Measurements from ENCODE around the gene ATP6V1E1.
A peak's percentile ranks its signal among the peaks of the same experiment; 100 is the strongest.

ATP6V1E1 gene

GRCh38 chr22:17606496-17606895, 22.1 kb downstream of the ATP6V1E1 start:
- Mint-ChIP-seq H3K27me3 (no peaks in the 10 kb centered on the region), H3K27ac (no peak overlapping the region), H3K4me3 (no peak overlapping the region), H3K9me3 (no peaks in the 10 kb centered on the region), H3K4me1 (no peaks in the 10 kb centered on the region)
- no peak for ATAC-seq
- no peak for DNase-seq

DNA sequence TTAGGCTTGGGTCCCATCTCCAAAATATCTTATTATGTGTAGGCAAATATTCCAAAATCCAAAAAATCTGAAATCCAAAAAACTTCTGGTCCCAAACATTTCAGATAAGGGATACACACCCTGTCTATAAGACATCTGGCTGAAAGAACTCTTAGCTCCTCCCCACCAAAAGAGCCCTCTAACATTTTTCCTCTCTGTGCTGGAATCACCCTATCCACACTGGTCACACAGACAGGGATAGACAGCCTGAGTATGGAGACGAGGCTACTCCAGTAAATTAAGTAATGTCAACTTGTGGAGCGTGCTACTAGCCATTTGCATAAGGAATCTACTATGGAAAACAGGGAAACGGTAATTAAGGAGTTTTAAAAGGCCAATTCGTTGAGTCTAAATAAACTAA, 24.9 kb downstream of the ATP6V1E1 start:
- Mint-ChIP-seq H3K27me3 (no peaks in the 10 kb centered on the region), H3K27ac (no peak overlapping the region), H3K4me3 (no peak overlapping the region), H3K4me1 (no peaks in the 10 kb centered on the region), H3K9me3 (no peaks in the 10 kb centered on the region)
- DNase-seq (no peak), ATAC-seq (no peak)

DNA sequence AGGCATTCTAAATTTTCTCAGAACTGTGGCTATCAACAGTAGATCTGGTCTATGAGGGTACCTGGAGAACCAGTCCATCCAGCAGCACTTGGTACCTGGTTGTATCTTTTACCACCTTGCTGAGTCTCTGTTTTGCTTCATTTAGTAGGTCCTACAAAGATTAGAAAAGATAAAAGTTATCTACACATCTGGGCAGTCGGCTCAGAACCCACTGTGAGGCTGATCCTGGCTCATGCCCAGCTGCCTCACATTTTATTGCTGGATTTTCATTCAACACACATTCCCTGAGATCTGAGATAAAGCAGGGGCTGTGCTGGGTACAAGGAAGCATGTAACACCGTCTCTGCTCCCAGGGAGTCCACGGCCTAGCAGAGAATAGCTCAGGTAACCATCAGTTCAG, 27.5 kb downstream of the ATP6V1E1 start:
- ATAC-seq (no peak), DNase-seq (no peak)
- Mint-ChIP-seq H3K4me3 (no peak overlapping the region), H3K4me1 (no peaks in the 10 kb centered on the region), H3K9me3 (no peaks in the 10 kb centered on the region), H3K27me3 (no peaks in the 10 kb centered on the region), H3K27ac (peak overlapping the region in 1 of 2 donors; percentile 71)

- Mint-ChIP-seq H3K9me3 (no peaks in the 10 kb centered on the region), H3K4me1 (no peaks in the 10 kb centered on the region), H3K27me3 (no peaks in the 10 kb centered on the region), H3K27ac (no peak overlapping the region), H3K4me3 (no peak overlapping the region)
- DNase-seq: no peak
- no peak for ATAC-seq
These were observed 30.2 kb downstream of the ATP6V1E1 start for GRCh38 chr22:17598318-17598717.

- Mint-ChIP-seq H3K27ac (no peak overlapping the region), H3K9me3 (no peaks in the 10 kb centered on the region), H3K4me1 (no peaks in the 10 kb centered on the region), H3K27me3 (no peaks in the 10 kb centered on the region), H3K4me3 (no peak overlapping the region)
- ATAC-seq (no peak), DNase-seq (no peak)
These were observed 31.3 kb downstream of the ATP6V1E1 start for GRCh38 chr22:17597217-17597616.

- no peak overlapping the region for H3K4me3 Mint-ChIP-seq
- no peaks in the 10 kb centered on the region for H3K9me3 Mint-ChIP-seq
- H3K27ac Mint-ChIP-seq: no peak overlapping the region
- ATAC-seq: no peak
- no peaks in the 10 kb centered on the region for H3K4me1 Mint-ChIP-seq
- no peaks in the 10 kb centered on the region for H3K27me3 Mint-ChIP-seq
- DNase-seq: no peak
These were observed 32.3 kb downstream of the ATP6V1E1 start for GRCh38 chr22:17596226-17596625.

GRCh38 chr22:17592201-17592600, 36.3 kb downstream of the ATP6V1E1 start:
- H3K4me3 Mint-ChIP-seq: no peak overlapping the region
- no peak overlapping the region for H3K27ac Mint-ChIP-seq
- no peaks in the 10 kb centered on the region for H3K9me3 Mint-ChIP-seq
- ATAC-seq: no peak
- H3K4me1 Mint-ChIP-seq: no peaks in the 10 kb centered on the region
- no peak for DNase-seq
- no peaks in the 10 kb centered on the region for H3K27me3 Mint-ChIP-seq

DNA sequence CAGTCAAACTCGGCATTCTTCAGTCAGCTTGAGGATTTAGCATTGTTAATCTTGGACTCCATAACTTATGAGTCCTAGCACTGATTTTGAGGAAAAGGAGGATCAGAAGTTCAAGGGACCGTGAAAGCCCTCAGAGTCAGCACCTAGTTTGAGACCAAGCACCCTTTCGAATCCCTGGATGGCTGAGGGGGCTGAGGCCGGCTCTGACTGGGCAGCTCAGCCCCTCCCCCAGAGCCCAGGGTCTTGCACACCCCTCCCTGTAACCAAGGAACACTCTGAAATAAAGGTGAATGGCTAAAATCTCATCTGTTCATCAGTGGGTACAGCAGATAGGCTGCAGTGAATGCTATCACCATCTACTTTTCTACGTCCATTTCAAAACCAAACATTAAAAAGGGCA, 38.0 kb downstream of the ATP6V1E1 start:
- H3K27me3 Mint-ChIP-seq: no peaks in the 10 kb centered on the region
- no peak overlapping the region for H3K4me3 Mint-ChIP-seq
- no peaks in the 10 kb centered on the region for H3K9me3 Mint-ChIP-seq
- no peak for DNase-seq
- no peaks in the 10 kb centered on the region for H3K4me1 Mint-ChIP-seq
- ATAC-seq: no peak
- no peak overlapping the region for H3K27ac Mint-ChIP-seq

GRCh38 chr22:17589810-17590375, 38.7 kb downstream of the ATP6V1E1 start:
- H3K9me3 Mint-ChIP-seq: no peaks in the 10 kb centered on the region
- H3K4me3 Mint-ChIP-seq: no peak overlapping the region
- ATAC-seq (no peak), DNase-seq (no peak)
- no peaks in the 10 kb centered on the region for H3K4me1 Mint-ChIP-seq
- no peak overlapping the region for H3K27ac Mint-ChIP-seq
- H3K27me3 Mint-ChIP-seq: no peaks in the 10 kb centered on the region

DNA sequence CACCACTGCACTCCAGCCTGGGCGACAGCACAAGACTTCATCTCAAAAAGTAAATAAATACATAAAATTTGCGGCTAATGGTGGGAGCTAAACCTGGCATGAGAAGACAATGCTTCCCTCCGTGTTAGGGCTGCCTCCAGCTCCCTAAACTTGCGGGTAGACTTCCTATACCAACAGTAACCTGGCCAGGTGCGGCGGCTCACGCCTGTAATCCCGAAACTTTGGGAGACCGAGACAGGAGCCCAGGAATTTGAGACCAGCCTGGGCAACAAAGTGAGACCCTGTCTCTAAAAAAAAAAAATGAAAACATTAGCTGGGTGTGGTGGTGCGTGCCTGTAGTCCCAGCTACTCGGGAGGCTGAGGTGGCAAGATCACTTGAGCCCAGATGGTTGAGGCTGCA, 39.9 kb downstream of the ATP6V1E1 start:
- Mint-ChIP-seq H3K27me3 (no peaks in the 10 kb centered on the region), H3K9me3 (no peaks in the 10 kb centered on the region), H3K4me1 (no peaks in the 10 kb centered on the region), H3K4me3 (no peak overlapping the region), H3K27ac (peak overlapping the region in 1 of 2 donors; percentile 59)
- no peak for DNase-seq
- ATAC-seq: no peak

- H3K4me1 Mint-ChIP-seq: no peaks in the 10 kb centered on the region
These were observed 40.9 kb downstream of the ATP6V1E1 start for GRCh38 chr22:17587629-17588028.

GRCh38 chr22:17586831-17587440, 41.6 kb downstream of the ATP6V1E1 start:
- ATAC-seq: no peak
- Mint-ChIP-seq H3K9me3 (no peaks in the 10 kb centered on the region), H3K27me3 (no peaks in the 10 kb centered on the region), H3K27ac (peak overlapping the region in 1 of 2 donors; percentile 89), H3K4me3 (no peak overlapping the region), H3K4me1 (no peaks in the 10 kb centered on the region)
- no peak for DNase-seq

More at GRCh38 chr22:17587629-17588028, 40.9 kb downstream of the ATP6V1E1 start:
- no peak overlapping the region for H3K4me3 Mint-ChIP-seq
- peak overlapping the region in 1 of 2 donors; percentile 22 for H3K27ac Mint-ChIP-seq
- no peak for DNase-seq
- no peak for ATAC-seq
- H3K9me3 Mint-ChIP-seq: no peaks in the 10 kb centered on the region
- H3K27me3 Mint-ChIP-seq: no peaks in the 10 kb centered on the region

- no peaks in the 10 kb centered on the region for H3K9me3 Mint-ChIP-seq
- no peak for ATAC-seq
- DNase-seq: no peak
- H3K4me1 Mint-ChIP-seq: no peaks in the 10 kb centered on the region
- H3K27me3 Mint-ChIP-seq: peaks cover 7% of the 10 kb centered on the region
- H3K27ac Mint-ChIP-seq: no peak overlapping the region
- no peak overlapping the region for H3K4me3 Mint-ChIP-seq
These were observed 45.4 kb downstream of the ATP6V1E1 start for GRCh38 chr22:17583151-17583550.

DNA sequence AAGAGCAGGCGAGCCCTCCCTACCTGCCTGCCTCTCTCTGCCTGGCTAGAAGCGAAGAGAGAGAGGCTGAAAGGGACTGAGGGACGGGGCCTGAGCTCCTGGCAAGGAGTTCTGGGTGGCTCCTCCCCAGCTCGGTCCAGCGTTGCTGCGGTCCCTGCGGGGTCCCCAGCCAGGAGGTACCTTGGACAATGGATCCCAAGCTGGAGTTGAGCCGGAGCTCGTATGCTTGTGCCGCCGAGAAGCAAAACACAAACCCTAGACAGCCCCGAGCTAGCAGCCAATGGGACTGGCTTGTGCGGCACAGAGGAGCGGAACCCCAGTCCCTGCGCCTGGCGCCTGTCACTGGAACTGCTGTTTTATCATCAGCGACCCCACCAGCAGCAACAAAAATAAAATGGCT, 46.9 kb downstream of the ATP6V1E1 start:
- ATAC-seq: no peak
- Mint-ChIP-seq H3K27me3 (peaks cover 7% of the 10 kb centered on the region), H3K4me1 (no peaks in the 10 kb centered on the region), H3K27ac (no peak overlapping the region), H3K9me3 (no peaks in the 10 kb centered on the region), H3K4me3 (no peak overlapping the region)
- no peak for DNase-seq

- no peak overlapping the region for H3K4me3 Mint-ChIP-seq
- no peak for ATAC-seq
- DNase-seq: no peak
- H3K9me3 Mint-ChIP-seq: no peaks in the 10 kb centered on the region
- no peak overlapping the region for H3K27ac Mint-ChIP-seq
- peaks cover 7% of the 10 kb centered on the region for H3K27me3 Mint-ChIP-seq
- no peaks in the 10 kb centered on the region for H3K4me1 Mint-ChIP-seq
These were observed 47.5 kb downstream of the ATP6V1E1 start for GRCh38 chr22:17581056-17581455.

GRCh38 chr22:17580441-17581031, 48.0 kb downstream of the ATP6V1E1 start:
- no peak for DNase-seq
- Mint-ChIP-seq H3K9me3 (no peaks in the 10 kb centered on the region), H3K27ac (no peak overlapping the region), H3K4me1 (no peaks in the 10 kb centered on the region), H3K4me3 (no peak overlapping the region), H3K27me3 (peaks cover 7% of the 10 kb centered on the region)
- no peak for ATAC-seq

All from stimulated activated naive CD8-positive, alpha-beta T cell treated with anti-CD3 and anti-CD28 coated beads, Interleukin-15, amount 100 ng/mL, for 72 hours (primary cell).